ENCODE data around the gene HAP1.

- no peak for TF ChIP-seq CTCF (conservative IDR thresholded peaks at IDR 0.05; ENCODE audit: low read length)
- TF ChIP-seq EZH2phosphoT487 (IDR thresholded peaks at IDR 0.05; ENCODE audit: borderline replicate concordance, low read depth, low read length): no peak
Measured at GRCh38 chr17:41690497-41690896, 43.9 kb downstream of the HAP1 start.

Data from OCI-LY7 (cell line).